ENCODE data around the gene TMEM131L.

DNA sequence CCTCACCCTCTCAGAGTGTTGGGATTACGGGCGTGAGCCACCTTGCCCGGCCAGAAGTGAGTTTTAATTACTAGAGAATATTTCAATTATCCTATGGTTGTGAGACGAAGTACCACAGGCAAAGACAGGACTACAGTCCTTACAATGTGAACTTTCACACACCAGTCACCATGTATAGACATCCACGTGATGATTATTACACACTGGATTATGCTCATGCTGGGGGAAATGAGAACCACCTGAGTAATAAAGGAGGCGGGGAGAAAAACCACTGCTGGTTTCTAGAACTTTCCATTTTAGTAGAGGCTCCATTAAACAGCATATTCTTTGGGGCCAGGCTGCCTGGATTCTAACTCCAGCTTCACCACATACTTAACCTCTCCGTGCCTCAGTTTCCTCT is 175.4 kb downstream of the TMEM131L start:
- TF ChIP-seq, protein P1, sequence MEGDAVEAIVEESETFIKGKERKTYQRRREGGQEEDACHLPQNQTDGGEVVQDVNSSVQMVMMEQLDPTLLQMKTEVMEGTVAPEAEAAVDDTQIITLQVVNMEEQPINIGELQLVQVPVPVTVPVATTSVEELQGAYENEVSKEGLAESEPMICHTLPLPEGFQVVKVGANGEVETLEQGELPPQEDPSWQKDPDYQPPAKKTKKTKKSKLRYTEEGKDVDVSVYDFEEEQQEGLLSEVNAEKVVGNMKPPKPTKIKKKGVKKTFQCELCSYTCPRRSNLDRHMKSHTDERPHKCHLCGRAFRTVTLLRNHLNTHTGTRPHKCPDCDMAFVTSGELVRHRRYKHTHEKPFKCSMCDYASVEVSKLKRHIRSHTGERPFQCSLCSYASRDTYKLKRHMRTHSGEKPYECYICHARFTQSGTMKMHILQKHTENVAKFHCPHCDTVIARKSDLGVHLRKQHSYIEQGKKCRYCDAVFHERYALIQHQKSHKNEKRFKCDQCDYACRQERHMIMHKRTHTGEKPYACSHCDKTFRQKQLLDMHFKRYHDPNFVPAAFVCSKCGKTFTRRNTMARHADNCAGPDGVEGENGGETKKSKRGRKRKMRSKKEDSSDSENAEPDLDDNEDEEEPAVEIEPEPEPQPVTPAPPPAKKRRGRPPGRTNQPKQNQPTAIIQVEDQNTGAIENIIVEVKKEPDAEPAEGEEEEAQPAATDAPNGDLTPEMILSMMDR (IDR thresholded peaks at IDR 0.05), result no peak
- TF ChIP-seq EP300 (IDR thresholded peaks at IDR 0.05) (no peak), POLR2A (IDR thresholded peaks at IDR 0.05) (no peak)
